ENCODE measurements around the gene PAM. TPM values are rescaled to one million over a fixed set of nuclear protein-coding genes. Genes with fewer than 3 reads are reported as not detected.

PAM gene
- total RNA-seq, 2 donors from 2014 or later: 32.9 to 38.2 TPM

DNA sequence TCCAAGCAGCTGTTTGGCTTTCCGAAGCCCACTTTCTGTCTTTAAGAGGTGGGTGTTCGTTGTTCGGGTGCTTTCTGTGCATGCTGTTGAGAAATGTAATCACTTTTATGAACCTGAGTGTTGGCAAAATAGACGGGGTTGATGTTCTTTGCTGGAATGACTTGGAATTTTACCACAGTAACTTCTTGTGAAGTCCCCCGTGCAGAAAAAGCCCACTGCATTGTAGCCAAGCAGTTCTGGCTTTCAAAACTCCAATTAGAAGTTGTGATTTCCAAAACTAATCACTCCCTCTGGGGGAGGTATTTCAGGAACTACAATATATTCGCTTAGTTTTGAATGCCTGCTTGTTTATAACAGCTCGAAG lies 111.1 kb downstream of the PAM start:
- TF ChIP-seq, protein P1, sequence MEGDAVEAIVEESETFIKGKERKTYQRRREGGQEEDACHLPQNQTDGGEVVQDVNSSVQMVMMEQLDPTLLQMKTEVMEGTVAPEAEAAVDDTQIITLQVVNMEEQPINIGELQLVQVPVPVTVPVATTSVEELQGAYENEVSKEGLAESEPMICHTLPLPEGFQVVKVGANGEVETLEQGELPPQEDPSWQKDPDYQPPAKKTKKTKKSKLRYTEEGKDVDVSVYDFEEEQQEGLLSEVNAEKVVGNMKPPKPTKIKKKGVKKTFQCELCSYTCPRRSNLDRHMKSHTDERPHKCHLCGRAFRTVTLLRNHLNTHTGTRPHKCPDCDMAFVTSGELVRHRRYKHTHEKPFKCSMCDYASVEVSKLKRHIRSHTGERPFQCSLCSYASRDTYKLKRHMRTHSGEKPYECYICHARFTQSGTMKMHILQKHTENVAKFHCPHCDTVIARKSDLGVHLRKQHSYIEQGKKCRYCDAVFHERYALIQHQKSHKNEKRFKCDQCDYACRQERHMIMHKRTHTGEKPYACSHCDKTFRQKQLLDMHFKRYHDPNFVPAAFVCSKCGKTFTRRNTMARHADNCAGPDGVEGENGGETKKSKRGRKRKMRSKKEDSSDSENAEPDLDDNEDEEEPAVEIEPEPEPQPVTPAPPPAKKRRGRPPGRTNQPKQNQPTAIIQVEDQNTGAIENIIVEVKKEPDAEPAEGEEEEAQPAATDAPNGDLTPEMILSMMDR (conservative IDR thresholded peaks at IDR 0.05): no peak
- Histone ChIP-seq H3K27me3 (ENCODE audit: control insufficient read depth, insufficient read depth, low read length, poor library complexity, severe bottlenecking) (no peaks in the 10 kb centered on the region), H3K9me3 (ENCODE audit: control insufficient read depth, low read length) (no peaks in the 10 kb centered on the region), H3K27ac (ENCODE audit: low read depth, low read length) (peak overlapping the region; percentile 95), H3K4me1 (ENCODE audit: control insufficient read depth, insufficient read depth, low read length) (peaks cover 7% of the 10 kb centered on the region), H3K4me3 (ENCODE audit: low read length) (peak overlapping the region; percentile 91), H3K36me3 (ENCODE audit: control insufficient read depth, insufficient read depth, low read length) (no peaks in the 10 kb centered on the region), H3K9ac (ENCODE audit: extremely low read depth, low read length, poor library complexity, severe bottlenecking) (peak overlapping the region; percentile 63)
- no peaks in the 10 kb centered on the region for H3K9me3 Mint-ChIP-seq
- peaks cover 11% of the 10 kb centered on the region for H3K4me1 Mint-ChIP-seq
- H3K36me3 Mint-ChIP-seq (ENCODE audit: low read depth): no peaks in the 10 kb centered on the region
- H3K27ac Mint-ChIP-seq: peak overlapping the region; percentile 80
- no peak for DNase-seq
- 0 to 14% methylated on average over 1 to 7 of the region's 7 CpGs for WGBS, 2 experiments (ENCODE audit: insufficient coverage in 1 of 2, insufficient read length in 1 of 2)
- peak overlapping the region; percentile 62 for H3K4me3 Mint-ChIP-seq
- peaks cover 1% of the 10 kb centered on the region for H3K27me3 Mint-ChIP-seq (ENCODE audit: insufficient read depth)

DNA sequence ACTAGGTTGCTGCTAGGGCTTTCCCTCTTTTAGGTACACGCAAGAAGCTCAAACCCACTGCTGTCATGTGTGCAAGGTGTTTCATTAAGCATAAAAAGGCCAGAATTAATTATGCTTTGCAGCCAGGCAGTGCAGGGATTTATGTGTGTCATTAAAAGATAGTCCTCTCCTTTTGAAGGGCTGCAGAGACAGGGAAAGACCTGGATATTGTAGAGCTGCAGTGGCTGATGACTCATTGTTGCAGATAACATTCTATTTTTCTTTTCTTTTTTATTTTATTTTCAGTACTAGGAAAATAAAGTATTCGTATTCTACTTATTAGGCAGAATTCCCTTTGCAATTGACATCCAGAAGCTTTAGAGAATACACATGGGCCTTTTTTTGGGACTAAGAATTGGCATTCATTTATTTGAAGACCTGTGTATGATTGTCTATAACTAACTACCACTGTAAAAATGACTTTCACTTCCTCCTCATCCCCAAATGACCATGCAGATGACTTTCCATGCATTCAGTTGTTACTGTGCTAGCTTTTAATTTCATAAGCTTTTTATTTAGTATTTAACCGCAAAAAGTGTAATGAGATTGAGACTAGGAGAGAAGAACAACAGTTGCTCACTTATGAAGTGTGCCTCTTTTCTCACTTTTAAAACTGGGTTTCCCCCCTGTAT lies 113.0 kb downstream of the PAM start:
- 86 to 100% methylated on average over 2 to 3 of the region's 3 CpGs for WGBS, 2 experiments (ENCODE audit: insufficient coverage in 1 of 2, insufficient read length in 1 of 2)
- Histone ChIP-seq H3K4me3 (ENCODE audit: low read length) (no peak overlapping the region), H3K9ac (ENCODE audit: extremely low read depth, low read length, poor library complexity, severe bottlenecking) (no peak overlapping the region), H3K27ac (ENCODE audit: low read depth, low read length) (no peak overlapping the region), H3K9me3 (ENCODE audit: control insufficient read depth, low read length) (no peaks in the 10 kb centered on the region), H3K36me3 (ENCODE audit: control insufficient read depth, insufficient read depth, low read length) (no peaks in the 10 kb centered on the region), H3K4me1 (ENCODE audit: control insufficient read depth, insufficient read depth, low read length) (peaks cover 7% of the 10 kb centered on the region), H3K27me3 (ENCODE audit: control insufficient read depth, insufficient read depth, low read length, poor library complexity, severe bottlenecking) (peaks cover 11% of the 10 kb centered on the region)
- Mint-ChIP-seq H3K9me3 (no peaks in the 10 kb centered on the region), H3K27ac (no peak overlapping the region), H3K4me1 (peaks cover 11% of the 10 kb centered on the region), H3K36me3 (ENCODE audit: low read depth) (no peaks in the 10 kb centered on the region), H3K27me3 (ENCODE audit: insufficient read depth) (peaks cover 1% of the 10 kb centered on the region), H3K4me3 (no peak overlapping the region)
- TF ChIP-seq, protein P1 (conservative IDR thresholded peaks at IDR 0.05): no peak
- DNase-seq: no peak

GRCh38 chr5:102869230-102869629 lies 114.1 kb downstream of the PAM start:
- TF ChIP-seq, protein P1 (conservative IDR thresholded peaks at IDR 0.05): no peak
- H3K36me3 Mint-ChIP-seq (ENCODE audit: low read depth): no peaks in the 10 kb centered on the region
- Histone ChIP-seq H3K36me3 (ENCODE audit: control insufficient read depth, insufficient read depth, low read length) (no peaks in the 10 kb centered on the region), H3K27me3 (ENCODE audit: control insufficient read depth, insufficient read depth, low read length, poor library complexity, severe bottlenecking) (peaks cover 11% of the 10 kb centered on the region), H3K9me3 (ENCODE audit: control insufficient read depth, low read length) (no peaks in the 10 kb centered on the region), H3K9ac (ENCODE audit: extremely low read depth, low read length, poor library complexity, severe bottlenecking) (no peak overlapping the region), H3K4me1 (ENCODE audit: control insufficient read depth, insufficient read depth, low read length) (peaks cover 5% of the 10 kb centered on the region), H3K27ac (ENCODE audit: low read depth, low read length) (no peak overlapping the region), H3K4me3 (ENCODE audit: low read length) (no peak overlapping the region)
- H3K4me1 Mint-ChIP-seq: peaks cover 17% of the 10 kb centered on the region
- DNase-seq: no peak
- no peak overlapping the region for H3K4me3 Mint-ChIP-seq
- H3K27me3 Mint-ChIP-seq (ENCODE audit: insufficient read depth): peaks cover 1% of the 10 kb centered on the region
- 92% methylated on average over 1 of the region's 1 CpG; no CpG with 5 or more reads in 1 of the 2 experiments for WGBS, 2 experiments (ENCODE audit: insufficient coverage in 1 of 2, insufficient read length in 1 of 2)
- no peak overlapping the region for H3K27ac Mint-ChIP-seq
- no peaks in the 10 kb centered on the region for H3K9me3 Mint-ChIP-seq
